H1 (cell line): Measurements from ENCODE around the gene NR4A2. TPM values are rescaled to one million over a fixed set of nuclear protein-coding genes. Genes with fewer than 3 reads are reported as not detected.

ENCODE experiments used
- CTCF ChIA-PET: fragments of 300-600 bp; sonication (Branson Sonifier 250); formaldehyde crosslinking; loops from one replicate; lab custom pipeline; 2021; ENCODE audit not compliant: partially characterized antibody; lab: Charles Lee
- POLR2A ChIA-PET: fragments of 300-600 bp; sonication (Branson Sonifier 250); formaldehyde crosslinking; loops from one replicate; lab custom pipeline; 2021; ENCODE audit warnings: inconsistent platforms; ENCODE audit not compliant: partially characterized antibody; lab: Charles Lee
- DNase-seq, 2 experiments: peaks; one replicate each; pipeline versions ENCODE4 v3.0.0 to v3.0.0-alpha.2; 2010 to 2022; ENCODE audit warnings: low spot score in 2 of 2, low read depth in 1 of 2, mixed read lengths in 1 of 2
- FAIRE-seq: peaks from 2 replicates; lab custom pipeline; 2011; peaks lifted over from hg19 to GRCh38; lab: Jason Lieb, UNC
- H2AFZ ChIP-seq: 2 replicates; pipeline ENCODE4 v1.8.1; 2012; ENCODE audit warnings: low read length, inconsistent platforms
- H2AK5ac ChIP-seq: 2 replicates; pipeline ENCODE4 v1.6.1; 2013; ENCODE audit warnings: low read depth, low read length
- H2BK120ac ChIP-seq: replicated peaks from 2 replicates; pipeline ENCODE3; 2013; ENCODE audit warnings: low read depth, low read length, inconsistent platforms
- H2BK12ac ChIP-seq: 2 replicates; pipeline ENCODE4 v1.6.1; 2013; ENCODE audit warnings: low read depth, low read length
- H2BK15ac ChIP-seq: 2 replicates; pipeline ENCODE4 v1.6.1; 2013; ENCODE audit warnings: low read length
- H2BK20ac ChIP-seq: 2 replicates; pipeline ENCODE4 v1.6.1; 2013; ENCODE audit warnings: low read length
- H2BK5ac ChIP-seq: 2 replicates; pipeline ENCODE4 v1.6.1; 2013; ENCODE audit warnings: low read depth, low read length
- H3K14ac ChIP-seq: 2 replicates; pipeline ENCODE4 v1.6.1; 2013; ENCODE audit warnings: inconsistent platforms; ENCODE audit not compliant: insufficient read length
- H3K18ac ChIP-seq: 2 replicates; pipeline ENCODE4 v1.6.1; 2013; ENCODE audit warnings: low read length; ENCODE audit errors: extremely low read depth
- H3K23ac ChIP-seq: 2 replicates; pipeline ENCODE4 v1.6.1; 2013; ENCODE audit warnings: inconsistent platforms; ENCODE audit not compliant: insufficient read length
- H3K23me2 ChIP-seq: 2 replicates; pipeline ENCODE4 v1.6.1; 2013; ENCODE audit warnings: low read depth, low read length
- H3K27ac ChIP-seq: 2 replicates; pipeline ENCODE4 v1.6.1; 2011; ENCODE audit warnings: low read depth, low read length, inconsistent platforms
- H3K27me3 ChIP-seq, 4 experiments: replicated peaks in 1 of 4; 1 replicate in 1 of 4; 2 replicates in 3 of 4; pipeline versions ENCODE4 v1.6.1 to v1.8.1; 2011 to 2013; ENCODE audit warnings: low read length in 3 of 4, mild to moderate bottlenecking in 3 of 4, inconsistent platforms in 2 of 4, mixed read lengths in 2 of 4, moderate library complexity in 1 of 4; ENCODE audit not compliant: control insufficient read depth in 3 of 4, insufficient read depth in 3 of 4; ENCODE audit errors: extremely low read depth in 1 of 4
- H3K36me3 ChIP-seq, 4 experiments: 2 replicates each; pipeline versions ENCODE4 v1.6.1 to v1.8.1; 2011 to 2013; ENCODE audit warnings: mild to moderate bottlenecking in 4 of 4, low read length in 3 of 4, moderate library complexity in 2 of 4, control low read depth in 1 of 4, inconsistent platforms in 1 of 4; ENCODE audit not compliant: insufficient read depth in 4 of 4, control insufficient read depth in 2 of 4
- H3K4ac ChIP-seq: replicated peaks from 2 replicates; pipeline ENCODE3; 2013; ENCODE audit warnings: low read length, low read depth, mixed read lengths, inconsistent platforms; ENCODE audit not compliant: insufficient read length
- H3K4me1 ChIP-seq, 4 experiments: replicated peaks in 1 of 4; 1 replicate in 1 of 4; 2 replicates in 3 of 4; pipeline versions ENCODE4 v1.6.1 to v1.8.1; 2011 to 2013; ENCODE audit warnings: low read length in 3 of 4, inconsistent platforms in 2 of 4, mixed read lengths in 1 of 4; ENCODE audit not compliant: insufficient read depth in 4 of 4, control insufficient read depth in 3 of 4
- H3K4me2 ChIP-seq, 2 experiments: 2 replicates each; pipeline versions ENCODE4 v1.6.1 to v1.8.1; 2011 to 2013; ENCODE audit warnings: low read depth in 2 of 2, low read length in 2 of 2, control low read depth in 1 of 2, inconsistent platforms in 1 of 2, mild to moderate bottlenecking in 1 of 2; ENCODE audit not compliant: insufficient read depth in 1 of 2
- H3K4me3 ChIP-seq, 4 experiments: fragments of 200-600, 300-600 bp in 1 of 4; sonication (generic), shearing (Covaris generic), sonication (Bioruptor Twin) in 1 of 4; 2 replicates each; pipeline versions ENCODE4 v1.5.1 to v1.8.1; 2011 to 2016; ENCODE audit warnings: low read length in 4 of 4, low read depth in 3 of 4, control low read depth in 2 of 4, inconsistent platforms in 2 of 4, mild to moderate bottlenecking in 2 of 4, mixed read lengths in 1 of 4, moderate library complexity in 1 of 4; ENCODE audit not compliant: insufficient read depth in 2 of 4; ENCODE audit errors: extremely low read depth in 1 of 4
- H3K56ac ChIP-seq: replicated peaks from 2 replicates; pipeline ENCODE3; 2013; ENCODE audit warnings: low read depth, mild to moderate bottlenecking, mixed read lengths, low read length, inconsistent platforms; ENCODE audit not compliant: insufficient read length
- H3K79me1 ChIP-seq: 2 replicates; pipeline ENCODE4 v1.6.1; 2013; ENCODE audit warnings: low read depth, low read length, control low read depth
- H3K79me2 ChIP-seq, 2 experiments: 2 replicates each; pipeline versions ENCODE4 v1.6.1 to v1.8.1; 2012 to 2013; ENCODE audit warnings: low read length in 2 of 2, mild to moderate bottlenecking in 2 of 2, inconsistent platforms in 1 of 2; ENCODE audit not compliant: insufficient read depth in 2 of 2, control insufficient read depth in 1 of 2
- H3K9ac ChIP-seq, 4 experiments: replicated peaks in 1 of 4; 1 replicate in 1 of 4; 2 replicates in 3 of 4; pipeline versions ENCODE4 v1.6.1 to v1.8.1; 2011 to 2013; ENCODE audit warnings: low read depth in 3 of 4, low read length in 3 of 4, control low read depth in 2 of 4, mild to moderate bottlenecking in 2 of 4, moderate library complexity in 2 of 4, inconsistent platforms in 1 of 4; ENCODE audit errors: extremely low read depth in 1 of 4
- H3K9me3 ChIP-seq, 2 experiments: 2 replicates each; pipeline versions ENCODE4 v1.6.1 to v1.8.1; 2012 to 2013; ENCODE audit warnings: mild to moderate bottlenecking in 2 of 2, moderate library complexity in 2 of 2, control low read depth in 1 of 2, inconsistent platforms in 1 of 2, low read depth in 1 of 2, low read length in 1 of 2, mixed read lengths in 1 of 2; ENCODE audit not compliant: insufficient read depth in 2 of 2
- H4K20me1 ChIP-seq, 2 experiments: replicated peaks in 1 of 2; 2 replicates each; pipeline versions ENCODE3 to v1.8.1; 2011 to 2013; ENCODE audit warnings: inconsistent platforms in 2 of 2, low read length in 2 of 2, mild to moderate bottlenecking in 1 of 2; ENCODE audit not compliant: insufficient read depth in 2 of 2, control insufficient read depth in 1 of 2
- H4K5ac ChIP-seq: 2 replicates; pipeline ENCODE4 v1.6.1; 2013; ENCODE audit warnings: low read length, low read depth, mixed read lengths, inconsistent platforms; ENCODE audit not compliant: insufficient read length
- H4K8ac ChIP-seq: 2 replicates; pipeline ENCODE4 v1.8.0; 2013; ENCODE audit warnings: mild to moderate bottlenecking, moderate library complexity, low read length, inconsistent platforms; ENCODE audit not compliant: insufficient read depth; ENCODE audit errors: extremely low read depth
- H4K91ac ChIP-seq: replicated peaks from 2 replicates; pipeline ENCODE3; 2013; ENCODE audit warnings: low read length, mixed read lengths, inconsistent platforms; ENCODE audit not compliant: insufficient read length
- SUZ12 ChIP-seq: fragments of 200-600 bp; sonication (generic); IDR thresholded peaks from 2 replicates; pipeline ENCODE4 v1.6.1; 2012; ENCODE audit warnings: mild to moderate bottlenecking, inconsistent platforms, low read length, moderate library complexity, mixed read lengths
- polyA plus RNA-seq, 7 experiments: library from polyadenylated mRNA; depleted of rRNA in 3 of 7; stranded (reverse) in 5 of 7; unstranded in 2 of 7; fragments of >200 nt in 5 of 7; fragments of 200-250 nt in 2 of 7; gene quantifications; 1 replicate in 5 of 7; 2 replicates in 1 of 7; 4 replicates in 1 of 7; pipeline versions ENCODE4 v1.2.1 to v1.2.3, GENCODE V29; 2011 to 2013; ENCODE audit warnings: missing spikeins in 2 of 7, mixed read lengths in 2 of 7
- total RNA-seq: library from RNA; stranded (reverse); fragmentation: NEBNext Ultra II Directional; extraction: Animal tissue kit (Norgen Biotek cat#: 25700); gene quantifications from 2 replicates; pipeline ENCODE4 v1.2.1, GENCODE V29; 2021
- TF ChIP-seq, protein P1 (sequence below): IDR thresholded peaks from 2 replicates; pipeline ENCODE4 v1.6.1; 2011; ENCODE audit warnings: low read depth, mild to moderate bottlenecking, low read length; ENCODE audit not compliant: insufficient read depth

NR4A2 gene
- total and polyA plus RNA-seq, 2 of the 8 experiments (the other 6 are each of a cell fraction or from before 2014, with no cell fraction given), result 0.15 to 1.7 TPM

DNA sequence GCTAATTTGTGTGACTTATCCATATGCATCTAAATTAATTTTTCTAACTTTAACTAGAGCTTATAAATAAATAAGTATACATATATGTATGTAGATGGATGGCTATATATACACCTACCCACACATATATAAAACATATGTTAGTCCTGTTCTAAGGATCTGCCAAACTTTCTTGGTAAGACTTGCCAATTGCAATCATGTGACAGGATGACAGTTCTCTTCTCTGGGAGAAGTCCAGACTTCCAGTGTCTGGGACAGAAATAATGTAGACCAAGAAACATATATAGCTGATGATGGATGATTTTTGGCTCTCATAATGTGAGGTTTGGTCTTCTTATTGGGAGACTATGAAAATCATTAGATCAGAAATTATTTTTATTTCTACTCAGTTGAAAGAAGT, 30.6 kb upstream of the NR4A2 start:
- Histone ChIP-seq H3K23me2 (no peaks in the 10 kb centered on the region), H3K79me1 (no peaks in the 10 kb centered on the region)
- no peak for FAIRE-seq

More for the DNA sequence above, 30.6 kb upstream of the NR4A2 start:
- Histone ChIP-seq H3K4me2 (no peak overlapping the region), H3K36me3 (no peaks in the 10 kb centered on the region), H3K79me2 (no peaks in the 10 kb centered on the region), H4K5ac (no peak overlapping the region), H3K9me3 (peaks cover 0 to 3% of the 10 kb centered on the region in 2 experiments; a peak in 2 of 4 replicates), H2BK120ac (no peak overlapping the region), H2BK20ac (no peak overlapping the region), H2BK5ac (no peak overlapping the region), H2AFZ (no peak overlapping the region), H3K56ac (no peak overlapping the region), H2AK5ac (no peak overlapping the region), H3K4me3 (no peak overlapping the region), H4K91ac (no peak overlapping the region), H4K20me1 (no peaks in the 10 kb centered on the region), H3K18ac (no peak overlapping the region), H2BK15ac (no peak overlapping the region), H3K14ac (no peak overlapping the region), H3K9ac (no peak overlapping the region), H3K27ac (no peak overlapping the region), H2BK12ac (no peak overlapping the region), H3K23ac (no peak overlapping the region), H3K4ac (no peak overlapping the region), H4K8ac (no peak overlapping the region), H3K27me3 (no peaks in the 10 kb centered on the region), H3K4me1 (no peaks in the 10 kb centered on the region)
- no peak for DNase-seq
- POLR2A ChIA-PET, result no interaction called here
- no peak for TF ChIP-seq SUZ12
- TF ChIP-seq, protein P1, sequence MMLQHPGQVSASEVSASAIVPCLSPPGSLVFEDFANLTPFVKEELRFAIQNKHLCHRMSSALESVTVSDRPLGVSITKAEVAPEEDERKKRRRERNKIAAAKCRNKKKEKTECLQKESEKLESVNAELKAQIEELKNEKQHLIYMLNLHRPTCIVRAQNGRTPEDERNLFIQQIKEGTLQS, result no peak
- CTCF ChIA-PET, result no interaction called here
